HG03135 (cell line): ENCODE results near the gene TP73.

Experiments
- ATAC-seq: cut with Tn5 transposase; IDR thresholded peaks from one replicate; pipeline ENCODE4 v1.9.1; 2021; ENCODE audit warnings: mild to moderate bottlenecking, moderate library complexity; ENCODE audit not compliant: unreplicated experiment

Gene TP73

DNA sequence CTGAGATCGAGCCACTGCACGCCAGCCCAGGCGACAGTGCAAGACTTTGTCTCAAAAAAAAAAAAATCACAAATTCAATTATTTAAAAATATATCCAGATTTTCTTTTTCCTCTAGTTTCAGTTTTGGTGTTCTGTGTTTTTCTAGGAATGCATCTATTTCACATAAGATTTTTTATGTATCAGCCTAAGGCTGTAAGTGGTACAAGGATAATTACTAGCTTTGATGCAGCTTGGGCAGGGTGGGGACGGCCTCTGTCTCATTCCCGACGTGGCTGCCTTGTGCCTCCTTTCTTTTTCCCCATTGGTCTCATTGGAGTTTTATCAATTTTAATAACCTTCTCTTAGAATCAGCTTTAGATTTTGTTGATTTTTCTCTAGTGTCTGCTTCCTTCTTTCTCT lies 106.8 kb downstream of the TP73 start:
- no peak for ATAC-seq

DNA sequence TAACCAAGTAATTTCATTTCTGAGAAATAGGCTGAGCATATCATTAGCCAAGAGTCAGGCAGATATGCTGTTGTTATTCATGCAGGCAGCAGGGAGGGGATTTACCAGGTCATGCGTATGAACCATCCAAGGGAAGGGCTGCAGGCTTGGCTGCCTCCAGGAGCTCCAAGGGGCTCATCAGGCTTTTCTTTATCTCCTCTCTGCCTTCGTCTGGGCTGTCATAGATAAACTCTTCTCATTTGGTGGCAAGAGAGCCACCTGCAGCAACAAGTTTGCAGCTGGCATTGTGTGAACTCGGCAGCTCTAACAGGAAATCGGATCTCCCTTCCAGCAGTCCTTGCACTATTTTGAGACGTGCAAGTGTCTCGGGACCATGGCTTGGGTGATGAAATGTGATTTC lies 107.5 kb downstream of the TP73 start:
- no peak for ATAC-seq

DNA sequence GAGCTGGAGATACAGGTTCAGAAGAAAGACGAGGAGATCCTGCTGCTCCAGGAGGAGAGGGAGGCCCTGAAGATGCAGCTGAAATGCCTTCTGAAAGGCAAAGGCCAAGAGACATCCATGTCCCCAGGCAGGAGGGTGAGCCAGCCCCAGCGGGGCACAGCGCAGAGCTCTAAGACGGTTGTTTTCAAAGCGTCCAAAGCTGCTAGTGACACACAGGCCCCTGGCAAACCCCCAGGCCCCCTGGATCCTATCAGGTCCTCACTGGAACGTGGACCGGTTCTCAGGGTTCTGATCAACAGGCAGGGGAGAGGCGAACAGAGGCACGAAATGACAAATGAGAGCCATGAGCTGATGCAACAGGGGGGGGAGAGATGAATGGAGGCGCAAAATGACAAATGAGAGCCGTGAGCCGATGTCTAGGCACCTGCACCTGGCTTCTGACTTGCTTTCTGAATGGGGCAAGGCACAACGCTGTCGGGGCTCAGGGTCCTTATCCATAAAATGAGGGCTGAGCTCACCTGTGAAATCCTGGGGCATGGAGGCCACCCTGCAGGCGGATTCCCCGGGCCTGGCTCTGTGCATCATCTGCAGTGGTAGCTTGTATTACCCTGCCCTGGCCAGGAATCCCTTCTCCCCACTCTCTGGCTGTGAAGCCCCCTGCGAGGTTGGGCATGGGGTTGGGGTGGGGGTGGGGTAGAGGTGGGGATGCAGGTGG lies 109.1 kb downstream of the TP73 start:
- no peak for ATAC-seq

DNA sequence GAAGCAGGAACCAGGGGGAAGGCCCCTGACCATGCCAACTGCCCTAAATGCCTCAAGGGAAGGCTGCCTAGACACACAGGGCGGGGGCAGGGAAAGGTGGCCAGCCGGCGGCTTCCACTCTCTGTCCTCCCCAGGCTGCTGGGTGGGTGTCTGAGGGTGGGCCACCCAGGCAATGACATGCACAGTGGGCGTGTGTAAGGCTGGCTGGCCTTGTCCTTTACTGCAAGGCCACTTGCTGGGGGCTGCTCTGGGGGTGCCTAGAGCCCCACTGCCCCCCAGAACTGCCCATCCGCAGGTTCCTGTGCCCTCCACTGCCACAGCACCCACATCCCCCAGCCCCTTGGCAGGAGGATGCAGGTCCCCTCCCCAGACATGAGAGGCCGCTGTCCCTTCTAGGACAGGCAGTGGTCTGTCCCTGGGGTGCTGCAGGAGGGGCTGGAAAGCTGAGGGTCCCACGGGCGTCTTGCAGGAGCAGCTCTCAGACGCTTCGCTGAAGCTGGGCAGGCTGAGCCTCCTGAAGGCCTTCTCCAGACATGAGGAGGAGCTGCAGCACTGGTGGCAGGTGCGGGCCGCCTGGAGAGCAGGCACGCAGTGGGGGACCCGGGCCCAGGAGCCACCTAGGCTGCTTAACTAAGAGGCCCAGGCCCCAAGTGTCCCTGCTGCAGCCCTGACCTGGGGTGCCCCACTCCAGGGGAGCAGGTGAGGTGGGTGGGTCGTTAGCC lies 110.0 kb downstream of the TP73 start:
- no peak for ATAC-seq

DNA sequence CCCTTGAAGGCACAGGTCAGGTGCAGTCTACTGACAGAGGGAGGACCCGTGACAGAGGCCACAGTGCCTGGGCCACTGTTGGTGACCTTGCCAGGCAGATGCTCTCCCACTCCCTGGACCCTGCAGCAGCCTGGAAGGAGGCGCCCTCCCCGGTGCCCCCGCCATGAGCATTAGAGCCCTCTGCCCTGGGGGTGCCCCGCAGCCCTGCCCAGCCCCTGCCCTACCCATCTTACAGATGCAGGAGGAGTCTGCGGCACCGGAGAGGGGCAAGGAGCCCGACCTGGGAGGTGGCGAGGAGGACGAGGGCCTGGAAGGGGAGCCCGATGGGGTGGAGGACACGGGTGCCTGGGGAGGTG lies 110.5 kb downstream of the TP73 start:
- ATAC-seq, result no peak

DNA sequence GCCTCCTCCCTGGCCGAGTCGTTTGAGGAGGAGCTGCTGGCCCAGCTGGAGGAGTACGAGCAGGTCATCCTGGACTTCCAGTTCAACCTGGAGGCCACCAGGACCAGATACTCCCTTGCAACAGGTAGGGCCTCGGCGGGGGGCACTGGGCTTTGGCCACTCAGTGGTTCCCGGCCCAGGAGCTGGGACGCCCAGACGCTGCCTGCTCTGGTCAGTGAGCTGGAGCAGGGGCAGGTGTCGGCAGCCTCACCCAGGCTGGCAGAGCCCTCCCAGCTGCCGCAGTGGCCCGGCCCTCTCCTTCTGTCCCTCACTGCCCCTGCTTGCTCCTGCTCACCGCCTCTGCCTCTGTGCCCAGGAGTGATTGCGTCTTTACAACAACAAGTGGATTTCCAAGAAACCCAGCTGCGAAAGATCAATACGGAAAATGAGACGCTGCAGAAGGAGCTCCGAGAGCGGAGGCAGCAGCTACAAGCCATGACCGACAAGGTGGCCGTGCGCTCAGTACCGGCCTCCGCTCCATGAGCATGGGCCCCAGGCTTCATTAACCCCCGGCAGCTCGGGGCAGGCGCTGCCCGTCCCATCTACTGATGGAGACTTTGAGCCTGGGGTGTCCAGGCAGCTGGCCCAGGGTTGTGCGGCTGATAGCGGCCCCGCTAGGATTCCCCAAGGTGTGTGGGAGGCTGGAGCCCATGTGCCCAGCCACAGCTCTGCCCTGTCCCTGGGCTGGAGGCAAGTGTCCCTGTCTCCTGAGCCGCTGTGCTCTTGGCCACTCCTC lies 111.2 kb downstream of the TP73 start:
- no peak for ATAC-seq

DNA sequence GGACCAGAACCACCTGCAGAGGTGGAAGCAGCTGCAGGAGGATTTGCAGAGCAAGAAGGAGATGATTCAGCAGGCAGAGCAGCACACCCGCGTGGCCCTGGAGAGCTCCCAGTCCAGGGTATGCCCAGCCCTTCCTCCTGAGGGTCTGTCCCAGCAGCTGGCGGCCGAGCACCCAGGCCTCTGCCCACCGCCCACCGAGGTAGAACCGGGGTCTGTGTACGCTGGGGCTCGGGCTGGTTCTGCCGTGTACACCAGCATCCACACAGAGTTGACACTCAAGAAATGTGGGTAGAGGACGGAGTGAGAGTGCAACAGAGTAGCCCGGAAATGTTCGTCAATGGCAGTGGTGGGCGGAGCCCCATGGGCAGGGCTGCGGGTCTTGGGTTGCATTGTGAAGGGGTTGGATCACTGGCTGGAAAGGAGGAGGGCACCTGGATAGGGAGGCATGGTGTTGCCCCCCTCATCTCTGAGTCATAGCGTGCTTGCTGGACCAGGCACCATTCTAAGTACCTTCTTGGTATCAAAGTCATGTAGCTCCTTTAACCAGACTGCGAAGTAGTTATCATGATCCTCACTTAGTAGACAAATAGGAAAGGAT lies 115.1 kb downstream of the TP73 start:
- ATAC-seq, result no peak

DNA sequence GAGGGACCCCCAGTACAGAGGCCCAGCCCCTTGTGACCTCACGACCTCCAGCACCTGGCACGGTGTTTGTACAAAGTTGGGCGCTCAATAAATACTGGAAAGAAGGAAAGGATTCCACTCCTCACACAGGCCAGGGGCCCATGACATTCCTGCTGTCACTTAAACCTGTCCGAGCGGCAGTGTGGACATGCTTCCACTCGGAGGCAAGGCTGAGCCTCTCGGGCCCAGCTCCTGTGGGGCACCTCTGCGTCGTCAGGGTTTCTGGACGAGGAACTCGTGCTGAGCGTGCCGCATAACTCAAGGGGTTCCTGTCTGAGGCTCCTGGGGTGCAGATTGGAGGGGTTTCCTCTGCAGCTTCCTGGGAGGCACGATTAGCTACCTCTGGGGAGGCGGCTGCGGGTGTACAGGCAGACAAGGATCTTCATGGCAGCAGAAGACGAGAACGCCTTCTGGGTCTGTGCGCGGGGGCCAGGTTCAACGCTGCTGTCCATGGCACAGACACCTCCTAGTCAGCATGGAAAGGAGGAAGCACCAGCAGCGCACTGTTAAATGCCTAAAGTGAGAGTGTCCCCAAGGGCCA lies 116.6 kb downstream of the TP73 start:
- ATAC-seq, result no peak

DNA sequence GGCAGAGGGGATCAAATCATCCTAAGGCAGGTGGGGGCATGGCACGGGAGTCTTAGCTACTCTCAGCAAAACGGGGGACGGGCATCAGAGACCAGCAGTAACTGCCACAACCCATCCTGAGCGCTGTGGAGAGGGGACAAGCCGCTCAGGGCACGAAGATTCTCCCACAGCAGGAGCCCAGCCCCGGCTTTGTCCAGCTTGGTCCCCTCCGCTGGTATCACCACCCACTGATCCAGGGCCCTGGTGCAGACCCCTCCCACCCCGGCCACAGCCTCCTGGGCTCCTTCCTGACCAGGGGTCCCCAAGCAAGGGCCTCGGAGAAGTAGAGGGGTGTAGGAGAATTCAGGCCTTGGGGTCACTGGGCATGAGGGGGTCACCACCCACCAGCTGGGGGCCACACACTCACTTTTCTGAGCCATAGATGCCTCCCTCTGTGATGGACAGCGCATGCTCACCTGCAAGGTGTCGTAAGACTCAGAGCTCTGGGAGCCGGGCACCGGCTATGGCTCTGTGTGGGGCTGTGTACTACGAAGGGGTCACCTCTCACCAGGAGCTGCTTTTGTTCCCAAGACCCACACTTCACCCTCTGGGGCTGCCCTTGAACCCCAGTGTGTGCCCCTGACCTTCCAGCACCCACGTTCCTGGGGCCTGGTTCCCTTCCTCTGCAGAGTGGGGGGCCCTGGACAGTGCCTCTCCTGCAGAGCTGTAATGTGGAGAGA lies 117.9 kb downstream of the TP73 start:
- ATAC-seq, result no peak

DNA sequence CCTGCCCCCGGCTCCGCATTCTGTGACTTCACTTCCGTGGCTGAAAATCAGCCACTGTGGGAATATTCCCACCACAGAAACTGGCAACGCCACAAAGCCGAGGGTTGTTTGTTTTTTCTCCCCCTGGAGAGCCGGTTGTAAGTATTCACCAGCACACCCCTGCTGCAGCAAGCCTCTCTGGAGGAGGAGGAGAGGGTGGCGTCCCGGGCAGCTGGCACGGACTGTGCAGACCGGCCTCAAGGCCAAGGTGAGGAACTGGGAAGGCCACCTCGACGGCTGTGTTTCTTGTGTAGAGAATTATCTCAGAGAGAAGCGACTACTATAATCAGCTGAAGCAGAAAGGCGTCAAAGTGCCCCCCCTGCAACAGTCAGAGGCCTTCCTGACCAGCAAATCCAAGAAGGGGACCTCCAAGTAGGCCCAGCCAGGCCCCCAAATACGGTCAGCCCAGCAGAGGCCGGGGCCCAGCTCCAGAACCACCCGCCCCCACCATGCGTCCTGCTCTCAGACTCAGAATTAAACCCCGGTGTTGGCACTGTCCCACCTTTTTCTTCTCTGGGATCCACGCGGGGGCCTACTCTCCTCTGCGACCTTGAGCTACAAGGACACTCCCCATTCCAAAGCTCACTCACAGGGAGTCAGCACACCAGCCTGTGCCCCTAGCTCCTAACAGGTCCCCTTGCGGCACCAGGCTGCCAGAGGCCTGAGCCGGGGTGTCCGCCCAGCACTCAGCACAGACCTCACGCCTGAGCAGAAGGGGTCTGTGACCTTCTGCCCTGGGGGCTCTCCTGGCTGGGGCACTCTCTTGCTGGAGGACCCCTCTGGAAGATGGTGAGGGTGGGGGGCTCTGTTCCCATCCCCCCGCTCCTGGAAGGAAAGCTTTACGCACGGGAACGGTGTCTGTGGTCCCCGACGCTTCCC lies 119.1 kb downstream of the TP73 start:
- ATAC-seq, result no peak

DNA sequence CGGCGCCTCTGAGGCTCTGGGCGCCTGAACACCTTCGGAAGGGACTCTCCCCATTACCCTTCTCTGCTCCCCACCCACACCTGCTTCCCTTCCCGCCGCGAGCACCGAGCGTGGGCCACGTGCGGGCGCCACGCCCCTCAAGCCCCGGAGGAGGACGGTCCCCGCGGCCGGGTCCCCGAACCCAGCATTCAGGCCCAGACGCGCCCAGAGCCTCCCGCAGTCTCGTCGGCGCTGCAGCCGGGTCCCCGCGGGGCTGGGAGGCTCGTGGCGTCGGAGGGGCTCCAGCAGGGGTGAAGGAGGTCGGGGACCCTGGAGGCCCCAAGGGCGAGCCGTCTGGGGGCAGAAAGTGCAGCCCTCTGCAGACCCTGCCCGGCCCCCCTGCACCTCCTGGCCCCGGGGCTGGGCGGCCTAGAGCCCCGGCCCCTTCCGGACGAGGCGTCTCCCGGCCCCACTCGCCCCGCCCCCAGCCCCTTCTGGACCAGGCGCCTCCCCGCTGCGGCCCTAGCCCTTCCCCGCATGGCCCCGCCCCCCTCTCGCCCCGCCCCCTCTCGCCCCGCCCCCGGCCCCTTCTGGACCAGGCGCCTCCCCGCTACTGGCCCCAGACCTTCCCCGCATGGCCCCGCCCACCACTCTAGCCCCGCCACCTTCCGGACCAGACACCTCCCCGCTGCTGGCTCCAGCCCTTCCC lies 119.9 kb downstream of the TP73 start:
- ATAC-seq, result peak; percentile 68

DNA sequence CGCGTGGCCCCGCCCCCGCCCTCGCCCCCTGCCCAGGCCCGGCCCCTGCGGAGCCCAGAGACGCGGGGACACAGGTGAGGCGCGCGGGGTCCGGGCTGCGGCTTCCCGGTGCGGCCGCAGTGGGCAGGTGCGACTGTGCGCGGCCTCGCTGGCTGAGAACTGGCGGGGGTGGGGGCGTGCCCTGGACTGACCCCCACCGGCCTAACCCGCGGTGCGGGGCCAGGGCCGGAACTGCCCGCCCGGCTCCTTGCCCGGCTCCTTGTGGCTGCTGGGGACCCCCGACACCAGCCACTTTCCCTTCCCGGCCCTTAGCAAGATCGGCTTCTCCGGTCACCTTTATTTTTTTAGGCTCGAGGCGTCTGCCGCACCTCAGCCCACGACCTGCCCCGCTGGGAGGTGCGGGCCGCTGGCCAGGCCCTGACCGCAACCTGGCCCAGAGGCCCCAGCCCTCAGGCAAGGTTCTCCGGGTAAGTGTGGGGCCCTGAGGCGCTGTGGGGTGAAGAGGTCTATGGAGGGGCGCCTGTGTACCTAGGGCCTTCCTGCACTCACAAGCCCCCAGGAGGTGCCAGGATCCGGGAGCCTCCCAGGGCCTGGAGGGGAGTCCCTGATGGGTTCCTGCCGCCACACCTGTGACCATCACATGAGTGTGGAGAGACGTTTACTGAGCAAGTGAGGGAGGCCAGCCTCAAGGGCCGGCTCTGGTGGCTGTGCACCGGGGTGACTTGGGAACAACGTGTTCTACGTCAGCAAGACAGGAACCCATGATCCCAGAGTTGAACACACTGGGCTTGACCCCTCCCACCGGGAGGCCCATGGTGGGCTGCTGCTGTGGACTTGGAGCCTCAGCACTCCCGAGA lies 120.6 kb downstream of the TP73 start, which contains the start of gene SMIM1:
Gene SMIM1, plus strand, starts transcription at position 35 of the 857 bp plus-strand sequence. CDS start 2,625 bp downstream, outside the sequence.
- ATAC-seq, result peak; percentile 15

DNA sequence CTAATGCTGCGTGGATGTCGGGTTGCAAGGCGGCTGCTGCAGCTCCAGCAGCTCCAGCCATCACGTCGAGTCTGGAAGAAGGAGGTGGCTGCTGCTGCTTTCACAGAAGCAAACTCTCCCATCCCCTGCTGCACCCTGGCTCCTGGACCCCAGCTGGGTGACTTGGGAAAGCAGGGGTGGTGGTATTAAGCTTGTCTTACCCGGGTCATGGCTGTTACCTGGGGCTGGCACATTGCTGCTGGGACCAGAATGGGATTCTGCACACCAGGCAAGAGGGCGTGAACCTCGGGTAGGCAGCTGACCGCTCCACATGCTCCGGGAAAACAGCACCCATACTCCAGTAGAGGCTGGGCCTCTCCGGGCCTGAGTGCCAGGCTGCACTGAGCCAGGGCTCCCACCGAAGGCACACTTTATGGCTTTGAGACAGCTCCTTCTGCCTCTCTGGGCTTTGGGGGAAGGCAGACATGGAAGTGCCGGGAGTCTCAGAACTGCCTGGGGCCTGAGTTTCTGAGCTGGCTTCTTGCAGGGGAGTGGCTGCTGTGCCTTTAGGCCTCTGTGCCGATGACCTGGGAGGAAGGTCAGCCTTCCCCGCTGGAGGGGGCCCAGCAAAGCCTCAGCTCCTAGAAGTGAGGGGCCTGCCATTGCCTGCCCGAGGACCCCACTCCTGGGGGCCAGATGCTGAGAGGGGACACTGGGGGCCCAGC lies 121.4 kb downstream of the TP73 start:
- ATAC-seq, result no peak

DNA sequence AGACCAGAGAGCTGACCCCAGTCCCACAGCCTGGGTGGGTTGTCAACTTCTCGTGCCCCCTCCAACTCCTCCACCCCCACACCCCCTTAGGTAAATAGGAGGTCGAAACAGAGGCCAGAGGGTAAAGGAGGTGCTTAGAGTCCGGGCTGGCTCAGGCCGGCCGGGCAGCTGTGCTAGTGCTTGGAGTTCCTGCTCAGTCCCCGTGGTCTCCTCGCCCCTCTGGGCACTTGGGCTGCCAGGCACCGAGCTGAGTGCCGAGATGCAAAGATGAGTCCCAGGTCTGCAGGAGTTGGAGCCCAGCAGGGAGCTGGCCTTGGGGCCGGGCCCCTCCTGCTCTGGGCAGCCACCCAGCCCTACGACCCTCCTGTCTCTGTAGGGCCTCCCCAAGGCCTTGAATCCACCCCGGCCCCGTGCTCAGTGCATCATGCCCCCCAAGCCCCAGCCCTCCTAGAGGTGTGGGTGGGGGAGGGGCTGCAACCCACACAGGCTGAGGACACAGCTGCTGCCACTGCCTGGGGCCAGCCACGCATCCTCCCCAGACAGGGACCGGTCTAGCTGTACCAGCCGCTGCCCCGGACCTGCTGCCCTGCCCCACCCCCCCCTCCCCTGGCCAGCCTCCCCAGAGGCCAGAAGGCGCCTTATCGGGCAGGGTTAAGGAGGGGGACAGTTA lies 122.1 kb downstream of the TP73 start:
- no peak for ATAC-seq

DNA sequence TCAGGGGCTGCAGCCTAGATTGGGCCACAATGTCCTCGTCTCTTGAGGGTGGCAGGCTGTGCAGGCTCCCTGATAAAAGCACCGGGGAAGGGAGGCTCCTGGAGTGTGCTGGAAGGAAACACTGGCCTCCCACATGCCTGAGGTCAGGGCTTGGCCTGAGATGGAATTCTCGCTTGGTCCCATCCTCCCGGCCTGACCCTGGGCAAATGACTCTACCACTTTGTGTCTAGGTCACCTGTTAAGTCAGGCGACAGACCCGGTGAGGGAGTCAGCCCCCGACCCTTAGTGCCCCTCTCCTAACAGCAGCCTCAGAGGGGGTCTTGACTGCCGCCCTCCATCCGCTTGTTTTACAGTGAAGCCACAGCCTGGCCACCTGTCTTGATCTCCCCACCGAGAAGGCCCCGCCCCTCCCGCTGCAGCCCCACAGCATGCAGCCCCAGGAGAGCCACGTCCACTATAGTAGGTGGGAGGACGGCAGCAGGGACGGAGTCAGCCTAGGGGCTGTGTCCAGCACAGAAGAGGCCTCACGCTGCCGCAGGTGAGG lies 122.7 kb downstream of the TP73 start:
- no peak for ATAC-seq

DNA sequence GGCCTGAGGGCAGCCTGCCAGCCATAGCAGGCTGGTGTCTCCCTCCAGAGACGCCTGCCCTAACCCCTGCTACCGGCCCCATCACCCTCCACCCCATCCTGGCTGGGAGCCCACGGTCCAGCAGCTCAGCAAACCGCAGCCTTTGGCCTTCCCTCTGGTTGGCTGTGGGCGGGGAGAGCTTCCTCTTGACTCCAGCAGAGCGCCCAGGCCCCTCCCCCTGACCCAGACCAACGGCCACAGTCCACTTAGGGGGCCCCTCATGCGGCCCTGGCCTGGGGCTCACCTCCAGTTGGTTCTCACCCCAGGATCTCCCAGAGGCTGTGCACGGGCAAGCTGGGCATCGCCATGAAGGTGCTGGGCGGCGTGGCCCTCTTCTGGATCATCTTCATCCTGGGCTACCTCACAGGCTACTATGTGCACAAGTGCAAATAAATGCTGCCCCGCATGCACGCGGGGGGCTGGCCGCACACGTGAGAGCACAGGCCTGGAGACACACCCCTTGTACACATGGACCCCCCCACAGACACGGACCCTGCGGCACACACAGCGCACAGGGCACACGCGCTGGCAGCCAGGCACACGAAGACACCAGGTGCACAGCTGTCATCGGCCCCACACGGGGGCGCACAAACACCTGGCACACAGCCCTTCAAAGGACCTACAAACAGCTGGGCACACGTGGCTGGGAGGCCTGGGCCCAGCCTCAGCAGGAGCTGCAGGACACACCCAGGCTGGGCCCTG lies 123.3 kb downstream of the TP73 start:
- no peak for ATAC-seq
